Measurements from ENCODE around the gene SIDT1.

- TF ChIP-seq CTCF (IDR thresholded peaks at IDR 0.05; ENCODE audit: insufficient read depth, low read length) (no peak), REST (IDR thresholded peaks at IDR 0.05; ENCODE audit: insufficient replicate concordance, low read depth) (no peak), POLR2AphosphoS5 (IDR thresholded peaks at IDR 0.05; ENCODE audit: low read depth) (no peak), GABPA (IDR thresholded peaks at IDR 0.05; ENCODE audit: low read depth) (no peak), SPI1 (IDR thresholded peaks at IDR 0.05; ENCODE audit: borderline replicate concordance, low read depth) (no peak)
Observed at GRCh38 chr3:113663761-113664160, 131.4 kb downstream of the SIDT1 start.

All from HL-60 (cell line).